H1 (cell line): Measurements from ENCODE around the gene CREB1. TPM values are rescaled to one million over a fixed set of nuclear protein-coding genes. Genes with fewer than 3 reads are reported as not detected.

Experiments used
- CTCF ChIA-PET: fragments of 300-600 bp; sonication (Branson Sonifier 250); formaldehyde crosslinking; loops from one replicate; lab custom pipeline; 2021; ENCODE audit not compliant: partially characterized antibody; lab: Charles Lee
- POLR2A ChIA-PET: fragments of 300-600 bp; sonication (Branson Sonifier 250); formaldehyde crosslinking; loops from one replicate; lab custom pipeline; 2021; ENCODE audit warnings: inconsistent platforms; ENCODE audit not compliant: partially characterized antibody; lab: Charles Lee
- DNase-seq, 2 experiments: peaks; one replicate each; pipeline versions ENCODE4 v3.0.0 to v3.0.0-alpha.2; 2010 to 2022; ENCODE audit warnings: low spot score in 2 of 2, low read depth in 1 of 2, mixed read lengths in 1 of 2
- FAIRE-seq: peaks from 2 replicates; lab custom pipeline; 2011; peaks lifted over from hg19 to GRCh38; lab: Jason Lieb, UNC
- H2AFZ ChIP-seq: 2 replicates; pipeline ENCODE4 v1.8.1; 2012; ENCODE audit warnings: low read length, inconsistent platforms
- H2AK5ac ChIP-seq: 2 replicates; pipeline ENCODE4 v1.6.1; 2013; ENCODE audit warnings: low read depth, low read length
- H2BK120ac ChIP-seq: replicated peaks from 2 replicates; pipeline ENCODE3; 2013; ENCODE audit warnings: low read depth, low read length, inconsistent platforms
- H2BK12ac ChIP-seq: 2 replicates; pipeline ENCODE4 v1.6.1; 2013; ENCODE audit warnings: low read depth, low read length
- H2BK15ac ChIP-seq: 2 replicates; pipeline ENCODE4 v1.6.1; 2013; ENCODE audit warnings: low read length
- H2BK20ac ChIP-seq: 2 replicates; pipeline ENCODE4 v1.6.1; 2013; ENCODE audit warnings: low read length
- H2BK5ac ChIP-seq: 2 replicates; pipeline ENCODE4 v1.6.1; 2013; ENCODE audit warnings: low read depth, low read length
- H3K14ac ChIP-seq: 2 replicates; pipeline ENCODE4 v1.6.1; 2013; ENCODE audit warnings: inconsistent platforms; ENCODE audit not compliant: insufficient read length
- H3K18ac ChIP-seq: 2 replicates; pipeline ENCODE4 v1.6.1; 2013; ENCODE audit warnings: low read length; ENCODE audit errors: extremely low read depth
- H3K23ac ChIP-seq: 2 replicates; pipeline ENCODE4 v1.6.1; 2013; ENCODE audit warnings: inconsistent platforms; ENCODE audit not compliant: insufficient read length
- H3K23me2 ChIP-seq: 2 replicates; pipeline ENCODE4 v1.6.1; 2013; ENCODE audit warnings: low read depth, low read length
- H3K27ac ChIP-seq: 2 replicates; pipeline ENCODE4 v1.6.1; 2011; ENCODE audit warnings: low read depth, low read length, inconsistent platforms
- H3K27me3 ChIP-seq, 4 experiments: replicated peaks in 1 of 4; 1 replicate in 1 of 4; 2 replicates in 3 of 4; pipeline versions ENCODE4 v1.6.1 to v1.8.1; 2011 to 2013; ENCODE audit warnings: low read length in 3 of 4, mild to moderate bottlenecking in 3 of 4, inconsistent platforms in 2 of 4, mixed read lengths in 2 of 4, moderate library complexity in 1 of 4; ENCODE audit not compliant: control insufficient read depth in 3 of 4, insufficient read depth in 3 of 4; ENCODE audit errors: extremely low read depth in 1 of 4
- H3K36me3 ChIP-seq, 4 experiments: 2 replicates each; pipeline versions ENCODE4 v1.6.1 to v1.8.1; 2011 to 2013; ENCODE audit warnings: mild to moderate bottlenecking in 4 of 4, low read length in 3 of 4, moderate library complexity in 2 of 4, control low read depth in 1 of 4, inconsistent platforms in 1 of 4; ENCODE audit not compliant: insufficient read depth in 4 of 4, control insufficient read depth in 2 of 4
- H3K4ac ChIP-seq: replicated peaks from 2 replicates; pipeline ENCODE3; 2013; ENCODE audit warnings: low read length, low read depth, mixed read lengths, inconsistent platforms; ENCODE audit not compliant: insufficient read length
- H3K4me1 ChIP-seq, 4 experiments: replicated peaks in 1 of 4; 1 replicate in 1 of 4; 2 replicates in 3 of 4; pipeline versions ENCODE4 v1.6.1 to v1.8.1; 2011 to 2013; ENCODE audit warnings: low read length in 3 of 4, inconsistent platforms in 2 of 4, mixed read lengths in 1 of 4; ENCODE audit not compliant: insufficient read depth in 4 of 4, control insufficient read depth in 3 of 4
- H3K4me2 ChIP-seq, 2 experiments: 2 replicates each; pipeline versions ENCODE4 v1.6.1 to v1.8.1; 2011 to 2013; ENCODE audit warnings: low read depth in 2 of 2, low read length in 2 of 2, control low read depth in 1 of 2, inconsistent platforms in 1 of 2, mild to moderate bottlenecking in 1 of 2; ENCODE audit not compliant: insufficient read depth in 1 of 2
- H3K4me3 ChIP-seq, 4 experiments: fragments of 200-600, 300-600 bp in 1 of 4; sonication (generic), shearing (Covaris generic), sonication (Bioruptor Twin) in 1 of 4; 2 replicates each; pipeline versions ENCODE4 v1.5.1 to v1.8.1; 2011 to 2016; ENCODE audit warnings: low read length in 4 of 4, low read depth in 3 of 4, control low read depth in 2 of 4, inconsistent platforms in 2 of 4, mild to moderate bottlenecking in 2 of 4, mixed read lengths in 1 of 4, moderate library complexity in 1 of 4; ENCODE audit not compliant: insufficient read depth in 2 of 4; ENCODE audit errors: extremely low read depth in 1 of 4
- H3K56ac ChIP-seq: replicated peaks from 2 replicates; pipeline ENCODE3; 2013; ENCODE audit warnings: low read depth, mild to moderate bottlenecking, mixed read lengths, low read length, inconsistent platforms; ENCODE audit not compliant: insufficient read length
- H3K79me1 ChIP-seq: 2 replicates; pipeline ENCODE4 v1.6.1; 2013; ENCODE audit warnings: low read depth, low read length, control low read depth
- H3K79me2 ChIP-seq, 2 experiments: 2 replicates each; pipeline versions ENCODE4 v1.6.1 to v1.8.1; 2012 to 2013; ENCODE audit warnings: low read length in 2 of 2, mild to moderate bottlenecking in 2 of 2, inconsistent platforms in 1 of 2; ENCODE audit not compliant: insufficient read depth in 2 of 2, control insufficient read depth in 1 of 2
- H3K9ac ChIP-seq, 4 experiments: replicated peaks in 1 of 4; 1 replicate in 1 of 4; 2 replicates in 3 of 4; pipeline versions ENCODE4 v1.6.1 to v1.8.1; 2011 to 2013; ENCODE audit warnings: low read depth in 3 of 4, low read length in 3 of 4, control low read depth in 2 of 4, mild to moderate bottlenecking in 2 of 4, moderate library complexity in 2 of 4, inconsistent platforms in 1 of 4; ENCODE audit errors: extremely low read depth in 1 of 4
- H3K9me3 ChIP-seq, 2 experiments: 2 replicates each; pipeline versions ENCODE4 v1.6.1 to v1.8.1; 2012 to 2013; ENCODE audit warnings: mild to moderate bottlenecking in 2 of 2, moderate library complexity in 2 of 2, control low read depth in 1 of 2, inconsistent platforms in 1 of 2, low read depth in 1 of 2, low read length in 1 of 2, mixed read lengths in 1 of 2; ENCODE audit not compliant: insufficient read depth in 2 of 2
- H4K20me1 ChIP-seq, 2 experiments: replicated peaks in 1 of 2; 2 replicates each; pipeline versions ENCODE3 to v1.8.1; 2011 to 2013; ENCODE audit warnings: inconsistent platforms in 2 of 2, low read length in 2 of 2, mild to moderate bottlenecking in 1 of 2; ENCODE audit not compliant: insufficient read depth in 2 of 2, control insufficient read depth in 1 of 2
- H4K5ac ChIP-seq: 2 replicates; pipeline ENCODE4 v1.6.1; 2013; ENCODE audit warnings: low read length, low read depth, mixed read lengths, inconsistent platforms; ENCODE audit not compliant: insufficient read length
- H4K8ac ChIP-seq: 2 replicates; pipeline ENCODE4 v1.8.0; 2013; ENCODE audit warnings: mild to moderate bottlenecking, moderate library complexity, low read length, inconsistent platforms; ENCODE audit not compliant: insufficient read depth; ENCODE audit errors: extremely low read depth
- H4K91ac ChIP-seq: replicated peaks from 2 replicates; pipeline ENCODE3; 2013; ENCODE audit warnings: low read length, mixed read lengths, inconsistent platforms; ENCODE audit not compliant: insufficient read length
- ATF2 ChIP-seq: IDR thresholded peaks from 2 replicates; pipeline ENCODE4 v1.6.1; 2012; ENCODE audit warnings: low read length, inconsistent platforms
- BCL11A ChIP-seq, 2 experiments: IDR thresholded peaks; one replicate each; pipeline ENCODE4 v1.6.1; 2011; ENCODE audit warnings: low read depth in 2 of 2, low read length in 2 of 2, mild to moderate bottlenecking in 2 of 2
- BRCA1 ChIP-seq: IDR thresholded peaks from 2 replicates; pipeline ENCODE4 v1.6.1; 2012; ENCODE audit warnings: low read depth, low read length, improper control_type of control experiment
- CEBPB ChIP-seq: IDR thresholded peaks from 2 replicates; pipeline ENCODE4 v1.6.1; 2012; ENCODE audit warnings: low read depth, low read length
- EZH2 ChIP-seq: fragments of 200-600 bp; sonication (generic); IDR thresholded peaks from 2 replicates; pipeline ENCODE4 v1.7.1; 2012; ENCODE audit warnings: low read depth, mild to moderate bottlenecking, moderate library complexity, low read length, inconsistent platforms; ENCODE audit not compliant: severe bottlenecking
- GTF2F1 ChIP-seq: IDR thresholded peaks from 2 replicates; pipeline ENCODE4 v1.6.1; 2012; ENCODE audit warnings: low read depth, low read length, improper control_type of control experiment, borderline replicate concordance
- KDM5A ChIP-seq: fragments of 200-600 bp; IDR thresholded peaks from 2 replicates; pipeline ENCODE4 v1.7.1; 2012; ENCODE audit warnings: mild to moderate bottlenecking, low read length, inconsistent platforms, mixed read lengths
- POLR2A ChIP-seq, 2 experiments: IDR thresholded peaks; 1 replicate in 1 of 2; 2 replicates in 1 of 2; pipeline ENCODE4 v1.6.1; 2011; ENCODE audit warnings: low read depth in 2 of 2, low read length in 2 of 2, mild to moderate bottlenecking in 2 of 2; ENCODE audit errors: control extremely low read depth in 1 of 2
- SIX5 ChIP-seq: IDR thresholded peaks from 2 replicates; pipeline ENCODE4 v1.6.1; 2011; ENCODE audit warnings: mild to moderate bottlenecking, low read depth, low read length
- SP4 ChIP-seq: IDR thresholded peaks from 2 replicates; pipeline ENCODE4 v1.6.1; 2012; ENCODE audit warnings: low read length, inconsistent platforms
- SRF ChIP-seq: IDR thresholded peaks from 2 replicates; pipeline ENCODE4 v1.6.1; 2011; ENCODE audit warnings: mild to moderate bottlenecking, low read depth, low read length, moderate library complexity
- SUZ12 ChIP-seq: fragments of 200-600 bp; sonication (generic); IDR thresholded peaks from 2 replicates; pipeline ENCODE4 v1.6.1; 2012; ENCODE audit warnings: mild to moderate bottlenecking, inconsistent platforms, low read length, moderate library complexity, mixed read lengths
- TEAD4 ChIP-seq: IDR thresholded peaks from 2 replicates; pipeline ENCODE4 v1.6.1; 2012; ENCODE audit warnings: low read depth, low read length, inconsistent platforms, mixed read lengths
- WGBS, 2 experiments: shearing (Covaris generic) in 1 of 2; methylation state at CpG; one replicate each; pipeline versions ENCODE4 v1.1.6 to v1.1.7; 2013 to 2015; ENCODE audit warnings: low lambda C conversion rate in 2 of 2, mixed read lengths in 2 of 2, inconsistent platforms in 1 of 2, low coverage in 1 of 2, missing lambda C conversion rate in 1 of 2; ENCODE audit not compliant: insufficient replicate concordance in 2 of 2, insufficient coverage in 1 of 2, insufficient read length in 1 of 2; ENCODE audit errors: extremely low coverage in 1 of 2, missing lambda C conversion rate in 1 of 2; 5-methylcytosine and 5-hydroxymethylcytosine counted together
- polyA plus RNA-seq, 7 experiments: library from polyadenylated mRNA; depleted of rRNA in 3 of 7; stranded (reverse) in 5 of 7; unstranded in 2 of 7; fragments of >200 nt in 5 of 7; fragments of 200-250 nt in 2 of 7; gene quantifications; 1 replicate in 5 of 7; 2 replicates in 1 of 7; 4 replicates in 1 of 7; pipeline versions ENCODE4 v1.2.1 to v1.2.3, GENCODE V29; 2011 to 2013; ENCODE audit warnings: missing spikeins in 2 of 7, mixed read lengths in 2 of 7
- total RNA-seq: library from RNA; stranded (reverse); fragmentation: NEBNext Ultra II Directional; extraction: Animal tissue kit (Norgen Biotek cat#: 25700); gene quantifications from 2 replicates; pipeline ENCODE4 v1.2.1, GENCODE V29; 2021

The CREB1 gene
- total and polyA plus RNA-seq, 2 of the 8 experiments (the other 6 are each of a cell fraction or from before 2014, with no cell fraction given): 46.3 to 99.0 TPM

GRCh38 chr2:207539470-207539869 lies 9.7 kb downstream of the CREB1 start:
- no peak overlapping the region for H2BK15ac ChIP-seq
- no peak overlapping the region for H2BK20ac ChIP-seq
- no peak overlapping the region for H3K14ac ChIP-seq
- H4K5ac ChIP-seq: no peak overlapping the region
- H3K79me1 ChIP-seq: no peaks in the 10 kb centered on the region
- H3K4me3 ChIP-seq: no peak overlapping the region
- no peaks in the 10 kb centered on the region for H3K9me3 ChIP-seq
- H3K4ac ChIP-seq: no peak overlapping the region
- no peak overlapping the region for H3K56ac ChIP-seq
- ChIA-PET CTCF (interaction anchor here (1.4 kb wide), 1 partner anchor 8 kb away, joined by 4 read pairs; no protein-coding TSS in a partner anchor), POLR2A (interaction anchor here (1.4 to 6.3 kb wide), 2 partner anchors 7 to 33 kb away, joined by 3 to 51 read pairs; partner anchors contain the start of gene CREB1)
- H3K27me3 ChIP-seq: no peaks in the 10 kb centered on the region
- H3K23ac ChIP-seq: no peak overlapping the region
- FAIRE-seq (no peak), DNase-seq (no peak)
- no peak overlapping the region for H3K9ac ChIP-seq
- peaks cover 10 to 17% of the 10 kb centered on the region in 2 experiments for H4K20me1 ChIP-seq
- H4K91ac ChIP-seq: no peak overlapping the region
- no peak overlapping the region for H3K4me2 ChIP-seq
- WGBS, 2 experiments: 93% methylated on average over 2 of the region's 2 CpGs; no CpG with 5 or more reads in 1 of the 2 experiments
- no peak overlapping the region for H2AK5ac ChIP-seq
- no peak overlapping the region for H3K27ac ChIP-seq
- H3K36me3 ChIP-seq: peaks cover 0 to 9% (median 0%) of the 10 kb centered on the region in 4 experiments; a peak in 1 of 8 replicates
- H3K4me1 ChIP-seq: peaks cover 0 to 5% (median 0%) of the 10 kb centered on the region in 4 experiments; a peak in 2 of 7 replicates
- H2BK12ac ChIP-seq: no peak overlapping the region
- no peak overlapping the region for H2BK5ac ChIP-seq
- H2BK120ac ChIP-seq: no peak overlapping the region
- no peak overlapping the region for H2AFZ ChIP-seq
- H3K79me2 ChIP-seq: peaks cover 12 to 99% of the 10 kb centered on the region in 2 experiments
- H3K23me2 ChIP-seq: no peaks in the 10 kb centered on the region
- H4K8ac ChIP-seq: no peak overlapping the region
- TF ChIP-seq BRCA1 (no peak), SIX5 (no peak), SUZ12 (no peak), SRF (no peak), TEAD4 (no peak), KDM5A (no peak), ATF2 (no peak), SP4 (no peak), BCL11A (IDR thresholded peaks at IDR 0.05; ENCODE audit: low read depth in 2 of 2, low read length in 2 of 2) (no peak), GTF2F1 (no peak), EZH2 (no peak), POLR2A (IDR thresholded peaks at IDR 0.05; ENCODE audit: control extremely low read depth in 1 of 2, low read depth in 2 of 2, low read length in 2 of 2) (no peak), CEBPB (no peak)
- TF ChIP-seq, all 59 proteins: peak for 0
- no peak overlapping the region for H3K18ac ChIP-seq
